SKM-1 treated with dmso at 0.1 percent for 144 hours (cell line): Measurements from ENCODE around the gene CHAT.

Experiments
- DNase-seq: peaks from one replicate; lab custom pipeline; 2025; ENCODE audit not compliant: unreplicated experiment; lab: John Stamatoyannopoulos, UW

CHAT gene

GRCh38 chr10:49651039-49651835, 37.4 kb downstream of the CHAT start:
- DNase-seq, result no peak

GRCh38 chr10:49651917-49652316, 38.1 kb downstream of the CHAT start:
- DNase-seq, result no peak

DNA sequence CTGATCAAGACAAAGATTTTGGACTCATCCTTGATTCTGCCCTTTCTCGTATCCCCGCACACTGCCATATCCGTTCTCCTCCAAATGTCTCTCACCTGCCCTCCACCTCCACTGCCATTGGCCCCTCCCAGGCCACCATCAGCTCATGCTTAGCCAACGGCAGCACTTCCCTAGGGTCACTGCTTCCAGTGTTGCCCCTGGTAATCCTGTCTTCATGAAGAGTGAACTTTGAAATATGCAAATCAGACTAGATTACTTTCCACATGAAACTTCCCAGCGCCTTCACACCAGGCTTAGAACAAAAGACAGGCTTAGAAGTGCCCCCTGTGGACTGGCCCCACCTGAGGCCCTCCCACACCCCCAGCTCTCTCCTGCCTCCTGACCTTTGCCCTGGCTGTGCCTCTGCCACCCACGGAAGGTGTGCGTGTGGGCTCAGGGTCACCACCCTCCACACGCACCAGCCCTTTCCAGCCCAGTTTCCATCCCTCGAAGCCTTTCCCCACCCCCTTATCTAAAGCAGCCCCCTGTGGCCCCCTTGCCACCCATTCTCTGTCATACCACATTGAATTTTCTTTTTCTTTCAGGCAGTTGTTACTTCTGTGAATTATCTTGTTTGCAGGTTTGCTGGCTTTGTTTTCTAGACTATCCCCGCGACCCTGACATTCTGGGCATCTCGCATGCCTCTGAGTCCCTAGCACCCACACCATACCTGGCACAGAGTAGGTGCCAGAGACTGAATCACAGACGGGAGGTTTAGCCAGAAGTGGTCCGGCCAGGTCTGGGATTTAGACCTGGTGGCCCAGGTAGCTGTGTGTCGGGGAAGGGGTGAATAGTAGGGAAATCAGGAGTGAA, 38.8 kb downstream of the CHAT start:
- no peak for DNase-seq

DNA sequence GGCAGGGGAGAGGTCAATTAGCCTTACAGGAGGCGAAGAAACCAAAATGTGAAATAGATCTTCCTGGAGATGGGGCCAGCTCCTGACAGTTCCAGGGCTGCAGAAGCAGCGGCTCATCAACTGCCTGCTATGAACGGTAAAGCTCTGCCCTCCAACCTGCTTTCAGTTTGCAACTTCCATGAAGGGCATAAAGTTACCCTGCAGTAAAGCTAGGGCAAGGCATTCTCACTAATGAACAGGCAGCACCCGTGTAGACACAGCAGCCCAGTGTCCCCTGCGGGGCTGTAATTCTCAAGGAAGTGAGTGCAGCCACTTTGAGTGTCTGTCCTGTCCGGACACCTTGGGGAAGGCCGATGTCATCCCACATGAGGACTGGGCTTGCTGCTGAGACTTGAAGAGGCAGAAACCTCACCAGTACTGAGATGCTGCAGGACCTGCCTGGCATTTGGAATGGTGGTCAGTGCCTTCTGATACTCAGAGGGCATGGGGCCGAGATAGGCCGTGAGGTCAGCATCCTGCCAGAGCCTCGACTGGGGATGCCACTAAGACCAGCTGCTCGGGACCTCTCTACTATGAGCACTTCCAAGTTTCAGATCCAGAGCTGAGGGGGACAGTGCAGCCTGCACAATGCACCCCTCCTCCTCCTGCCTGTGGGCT, 39.6 kb downstream of the CHAT start:
- DNase-seq, result no peak

DNA sequence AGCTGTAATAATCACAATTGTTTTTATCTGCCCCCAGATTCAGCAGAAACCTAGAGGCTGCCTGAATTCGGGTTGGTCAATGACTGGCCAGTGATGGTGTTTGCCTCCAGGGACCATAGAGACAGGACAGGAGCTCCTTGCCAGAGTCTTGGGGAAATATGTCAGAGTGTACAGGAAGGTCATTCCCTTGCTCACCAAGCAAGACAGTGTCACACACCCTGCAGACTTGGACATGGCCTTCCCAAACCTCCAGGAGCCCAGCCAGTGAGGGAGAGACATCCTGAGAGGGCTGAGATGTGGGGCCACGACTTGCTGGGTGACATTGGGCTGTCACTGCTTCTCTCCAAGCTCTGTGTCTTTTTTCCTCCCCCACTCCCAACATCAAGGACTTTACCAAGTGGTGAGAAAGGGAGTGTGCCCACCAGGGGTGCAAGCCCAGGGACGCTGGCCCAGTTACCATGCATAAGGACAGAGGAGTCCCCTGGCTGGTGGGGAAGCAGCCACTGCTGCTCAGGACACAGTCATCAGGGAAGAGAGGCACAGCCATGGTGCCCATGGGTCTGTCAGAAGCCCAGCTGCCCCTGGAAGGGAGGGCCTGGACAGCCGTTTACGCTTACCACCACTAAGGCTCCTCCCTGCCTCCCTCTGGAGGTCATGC, 40.3 kb downstream of the CHAT start:
- no peak for DNase-seq

DNA sequence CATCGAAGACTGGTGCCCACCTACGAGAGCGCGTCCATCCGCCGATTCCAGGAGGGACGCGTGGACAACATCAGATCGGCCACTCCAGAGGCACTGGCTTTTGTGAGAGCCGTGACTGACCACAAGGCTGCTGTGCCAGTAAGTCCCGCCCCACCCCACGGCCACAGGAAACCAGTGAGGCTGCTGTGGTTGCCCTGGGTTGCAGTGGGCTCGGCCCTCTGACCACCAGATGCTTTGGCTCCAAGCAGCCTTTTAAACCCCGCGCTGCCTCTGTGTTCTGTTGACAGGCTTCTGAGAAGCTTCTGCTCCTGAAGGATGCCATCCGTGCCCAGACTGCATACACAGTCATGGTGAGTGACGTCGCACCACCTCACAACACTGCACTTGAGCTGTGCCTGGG, 41.3 kb downstream of the CHAT start:
- no peak for DNase-seq

- no peak for DNase-seq
Observed at GRCh38 chr10:49656845-49657493, 43.1 kb downstream of the CHAT start.

DNA sequence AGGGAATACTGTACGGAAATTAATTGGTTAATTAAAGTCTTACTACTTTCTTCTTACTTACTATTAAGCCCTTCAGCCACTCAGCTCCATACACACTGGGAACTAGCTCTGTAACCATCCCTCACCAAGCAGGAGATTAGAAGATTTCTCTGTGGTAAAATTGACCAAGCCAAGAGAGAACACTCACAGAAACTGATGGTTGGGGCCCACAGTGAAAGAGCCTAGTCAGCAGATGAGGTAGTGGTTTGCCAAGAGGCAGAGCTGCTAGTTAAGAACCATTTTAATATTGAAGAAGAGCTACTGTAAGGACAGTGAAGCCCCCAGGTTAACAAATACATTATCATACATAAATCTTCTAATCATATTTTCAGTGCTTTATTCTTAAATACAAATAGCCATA, 43.8 kb downstream of the CHAT start:
- DNase-seq, result no peak

- no peak for DNase-seq
Observed at GRCh38 chr10:49661140-49661856, 47.5 kb downstream of the CHAT start.

DNA sequence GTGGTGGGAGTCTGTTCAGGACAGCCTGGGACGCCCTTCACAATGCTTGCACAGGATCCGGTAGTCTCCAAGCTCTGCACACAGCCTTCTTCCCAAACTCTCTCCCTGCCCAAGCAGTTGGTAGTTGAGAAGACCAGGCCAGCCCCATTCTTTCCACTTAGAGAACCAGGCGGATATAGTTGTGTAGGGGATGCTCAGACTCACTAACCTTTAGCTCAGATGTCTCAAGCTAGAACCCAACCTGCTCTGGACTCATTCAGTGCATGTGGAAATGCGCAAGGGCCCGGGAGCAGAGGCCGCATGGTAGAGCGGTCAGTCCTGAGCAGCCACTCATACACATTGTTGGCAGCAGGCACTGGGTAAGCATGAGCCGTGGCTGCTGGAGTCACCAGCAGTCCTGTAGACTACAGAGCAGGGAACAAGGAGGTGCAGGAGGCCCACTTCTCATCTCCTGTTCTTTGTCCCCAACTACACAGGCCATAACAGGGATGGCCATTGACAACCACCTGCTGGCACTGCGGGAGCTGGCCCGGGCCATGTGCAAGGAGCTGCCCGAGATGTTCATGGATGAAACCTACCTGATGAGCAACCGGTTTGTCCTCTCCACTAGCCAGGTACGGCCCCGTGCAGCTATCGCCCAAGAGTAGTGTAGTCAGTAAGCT, 48.5 kb downstream of the CHAT start:
- no peak for DNase-seq

DNA sequence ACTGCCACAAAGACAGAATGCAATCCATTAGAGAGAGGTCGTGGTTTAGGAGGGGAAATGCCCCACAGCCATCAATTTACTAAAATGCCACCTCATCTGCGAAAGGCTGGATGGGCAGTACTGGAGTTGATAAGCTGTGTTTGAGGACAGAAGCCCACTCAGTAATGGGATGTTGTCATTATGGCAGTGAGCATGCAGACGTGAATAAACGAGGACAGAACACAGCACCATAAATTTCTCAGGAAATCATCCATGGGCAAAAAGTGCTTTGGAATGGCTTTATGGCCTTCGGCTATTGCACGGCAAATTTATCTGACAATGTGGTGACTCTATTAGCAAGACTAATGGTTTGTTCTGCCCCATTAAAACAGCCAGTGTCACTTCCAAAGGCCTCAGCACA, 49.8 kb downstream of the CHAT start:
- DNase-seq, result no peak

- DNase-seq, result no peak
Observed at GRCh38 chr10:49664006-49664841, 50.4 kb downstream of the CHAT start.

DNA sequence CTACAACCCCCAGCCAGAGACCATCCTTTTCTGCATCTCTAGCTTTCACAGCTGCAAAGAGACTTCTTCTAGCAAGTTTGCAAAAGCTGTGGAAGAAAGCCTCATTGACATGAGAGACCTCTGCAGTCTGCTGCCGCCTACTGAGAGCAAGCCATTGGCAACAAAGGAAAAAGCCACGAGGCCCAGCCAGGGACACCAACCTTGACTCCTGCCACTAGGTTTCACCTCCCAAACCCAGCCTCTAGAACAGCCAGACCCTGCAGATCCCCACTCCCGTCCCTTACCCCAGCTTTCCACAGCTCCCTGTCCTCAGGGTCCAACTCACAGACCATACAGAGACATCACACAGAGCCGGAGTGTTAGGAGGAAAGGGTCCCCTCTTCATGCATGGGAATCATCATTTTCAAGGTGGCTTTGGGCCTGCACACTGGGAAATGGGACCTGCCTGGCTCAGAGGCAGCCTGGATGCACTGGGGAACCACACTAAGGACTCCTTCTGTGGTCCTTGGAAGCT, 51.1 kb downstream of the CHAT start:
- no peak for DNase-seq

- DNase-seq, result no peak
Observed at GRCh38 chr10:49666054-49666615, 52.3 kb downstream of the CHAT start.

GRCh38 chr10:49666685-49667084, 52.8 kb downstream of the CHAT start:
- no peak for DNase-seq

GRCh38 chr10:49667991-49668390, 54.2 kb downstream of the CHAT start:
- no peak for DNase-seq

GRCh38 chr10:49668684-49669083, 54.8 kb downstream of the CHAT start:
- DNase-seq, result no peak

GRCh38 chr10:49678827-49679479, 65.1 kb downstream of the CHAT start:
- no peak for DNase-seq
